OCI-LY3 (cell line): ENCODE results near the gene KIF3A.

Experiments
- H2AFZ ChIP-seq: fragments of 200-600, 300-600 bp; shearing (Covaris generic); 2 replicates; pipeline ENCODE4 v1.6.0; 2014; ENCODE audit warnings: antibody characterized with exemption, low read depth, low read length
- H3K27ac ChIP-seq: fragments of 200-600, 300-600 bp; sonication (generic); 2 replicates; pipeline ENCODE4 v1.5.1; 2014; ENCODE audit warnings: mild to moderate bottlenecking, low read length, moderate library complexity, mixed read lengths
- H3K27me3 ChIP-seq: fragments of 200-600, 300-600 bp; sonication (generic); 2 replicates; pipeline ENCODE4 v1.6.1; 2014; ENCODE audit warnings: low read depth, low read length, mixed read lengths
- H3K36me3 ChIP-seq: fragments of 200-600, 300-600 bp; sonication (generic); replicated peaks from 2 replicates; pipeline ENCODE3; 2014; ENCODE audit warnings: low read depth, low read length, mixed read lengths
- H3K4me1 ChIP-seq: fragments of 300-600, 200-600 bp; sonication (generic); 2 replicates; pipeline ENCODE4 v1.6.1; 2014; ENCODE audit warnings: low read length, mixed read lengths
- H3K4me2 ChIP-seq: fragments of 200-600, 300-600 bp; sonication (generic); 2 replicates; pipeline ENCODE4 v1.6.1; 2014; ENCODE audit warnings: low read length, mixed read lengths
- H3K4me3 ChIP-seq: fragments of 300-600, 200-600 bp; sonication (generic); 2 replicates; pipeline ENCODE4 v1.5.1; 2014; ENCODE audit warnings: antibody characterized with exemption, mild to moderate bottlenecking, low read length, moderate library complexity
- H3K79me2 ChIP-seq: fragments of 300-600, 200-600 bp; shearing (Covaris generic); 2 replicates; pipeline ENCODE4 v1.6.1; 2014; ENCODE audit warnings: mild to moderate bottlenecking, low read length, mixed read lengths
- H3K9ac ChIP-seq: fragments of 300-600, 200-600 bp; shearing (Covaris generic); 2 replicates; pipeline ENCODE4 v1.6.0; 2014; ENCODE audit warnings: mild to moderate bottlenecking, low read length, moderate library complexity
- H3K9me3 ChIP-seq: fragments of 200-600, 300-600 bp; shearing (Covaris generic); 2 replicates; pipeline ENCODE4 v1.6.1; 2014; ENCODE audit warnings: low read length, mixed read lengths; ENCODE audit not compliant: insufficient read depth
- H4K20me1 ChIP-seq: fragments of 200-600, 300-600 bp; sonication (generic); 2 replicates; pipeline ENCODE4 v1.6.1; 2016; ENCODE audit warnings: low read length, mixed read lengths; ENCODE audit not compliant: insufficient read depth
- CTCF ChIP-seq: fragments of 200-600, 300-600 bp; sonication (generic); IDR thresholded peaks from 2 replicates; pipeline ENCODE4 v1.5.1; 2014; ENCODE audit warnings: antibody characterized with exemption, low read length, low read depth
- EZH2phosphoT487 ChIP-seq: fragments of 200-600 bp; shearing (Covaris generic); IDR thresholded peaks from 2 replicates; pipeline ENCODE4 v1.6.1; 2018; ENCODE audit warnings: antibody characterized with exemption, mixed run types, low read depth

KIF3A gene

GRCh38 chr5:132773601-132774355, 36.4 kb upstream of the KIF3A start:
- Histone ChIP-seq H3K9me3 (no peaks in the 10 kb centered on the region), H3K27ac (no peak overlapping the region), H2AFZ (no peak overlapping the region), H3K4me3 (no peak overlapping the region), H3K4me2 (no peak overlapping the region), H3K4me1 (no peaks in the 10 kb centered on the region), H3K36me3 (no peaks in the 10 kb centered on the region), H3K79me2 (peaks cover 13% of the 10 kb centered on the region), H3K27me3 (0 out of 2 replicates have a peak, but pooled peaks cover 5% of the 10 kb centered on the region), H3K9ac (no peak overlapping the region), H4K20me1 (0 out of 2 replicates have a peak, but pooled peaks cover 4% of the 10 kb centered on the region)
- no peak for TF ChIP-seq EZH2phosphoT487
- TF ChIP-seq CTCF: no peak

GRCh38 chr5:132773114-132773513, 35.8 kb upstream of the KIF3A start:
- TF ChIP-seq CTCF (no peak), EZH2phosphoT487 (no peak)
- Histone ChIP-seq H3K27ac (no peak overlapping the region), H3K4me2 (no peak overlapping the region), H3K36me3 (no peaks in the 10 kb centered on the region), H3K79me2 (peaks cover 13% of the 10 kb centered on the region), H4K20me1 (0 out of 2 replicates have a peak, but pooled peaks cover 4% of the 10 kb centered on the region), H3K4me1 (no peaks in the 10 kb centered on the region), H3K9ac (no peak overlapping the region), H3K9me3 (no peaks in the 10 kb centered on the region), H2AFZ (no peak overlapping the region), H3K4me3 (no peak overlapping the region), H3K27me3 (0 out of 2 replicates have a peak, but pooled peaks cover 5% of the 10 kb centered on the region)

GRCh38 chr5:132772291-132773070, 35.1 kb upstream of the KIF3A start:
- Histone ChIP-seq H3K4me2 (no peak overlapping the region), H3K79me2 (peaks cover 13% of the 10 kb centered on the region), H4K20me1 (0 out of 2 replicates have a peak, but pooled peaks cover 4% of the 10 kb centered on the region), H3K9me3 (no peaks in the 10 kb centered on the region), H3K4me1 (no peaks in the 10 kb centered on the region), H3K4me3 (no peak overlapping the region), H3K9ac (no peak overlapping the region), H3K36me3 (no peaks in the 10 kb centered on the region), H2AFZ (no peak overlapping the region), H3K27ac (no peak overlapping the region), H3K27me3 (no peaks in the 10 kb centered on the region)
- TF ChIP-seq EZH2phosphoT487 (no peak), CTCF (no peak)

DNA sequence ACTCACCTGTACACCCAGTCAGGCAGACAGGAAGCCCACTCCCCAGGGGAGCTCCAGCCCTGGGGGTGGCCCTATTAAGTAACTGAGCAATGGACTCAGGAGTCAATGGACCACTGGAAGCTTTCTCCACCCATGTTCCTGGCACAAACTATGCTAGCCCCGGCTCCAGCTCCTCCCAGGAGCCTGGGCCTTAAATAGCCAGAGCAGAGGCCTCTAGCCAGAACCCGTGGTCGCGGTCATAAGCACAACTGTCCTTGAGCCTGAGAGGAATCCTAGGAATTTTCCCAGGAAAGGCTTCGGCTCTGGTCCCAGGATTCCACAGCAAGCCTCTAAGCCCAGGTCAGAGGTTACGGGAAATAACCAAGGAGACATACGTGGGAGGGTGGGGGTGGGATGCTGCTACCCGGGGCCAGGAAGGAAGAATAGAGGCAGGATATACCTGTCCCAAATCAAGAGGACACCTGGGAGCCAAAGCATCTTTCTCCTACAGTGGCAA, 34.2 kb upstream of the KIF3A start:
- Histone ChIP-seq H3K9me3 (no peaks in the 10 kb centered on the region), H3K27ac (no peak overlapping the region), H3K79me2 (peaks cover 13% of the 10 kb centered on the region), H2AFZ (no peak overlapping the region), H3K4me1 (no peaks in the 10 kb centered on the region), H3K4me3 (no peak overlapping the region), H3K4me2 (no peak overlapping the region), H4K20me1 (0 out of 2 replicates have a peak, but pooled peaks cover 4% of the 10 kb centered on the region), H3K9ac (no peak overlapping the region), H3K36me3 (no peaks in the 10 kb centered on the region), H3K27me3 (no peaks in the 10 kb centered on the region)
- no peak for TF ChIP-seq CTCF
